ENCODE measurements around the gene BCAS3. TPM values are rescaled to one million over a fixed set of nuclear protein-coding genes. Genes with fewer than 3 reads are reported as not detected.

Gene BCAS3
- total RNA-seq, 1 experiment from 2014 or later, result 14.4 TPM

DNA sequence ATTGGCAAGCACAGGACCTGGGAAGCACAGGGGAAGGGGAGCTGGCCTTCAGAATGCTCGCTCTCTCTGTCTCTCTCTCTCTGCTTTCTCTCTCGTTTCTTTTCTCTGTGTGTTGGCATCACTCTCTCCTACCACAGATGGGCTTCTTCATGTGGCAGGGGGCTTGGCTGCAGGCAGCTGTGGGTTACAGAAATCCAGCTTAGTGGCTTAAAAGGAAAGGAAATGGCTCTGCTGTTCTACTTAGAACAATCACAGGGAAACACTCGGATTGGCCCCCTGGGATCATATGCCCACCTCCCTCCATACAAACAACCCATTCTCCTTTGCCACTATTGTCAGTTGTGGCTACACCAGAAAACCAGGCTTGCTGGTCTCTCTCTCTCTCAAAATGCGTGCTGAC lies 742.4 kb downstream of the BCAS3 start:
- no peak overlapping the region for H3K4me3 ChIP-seq (ENCODE audit: low read depth, low read length, poor library complexity, severe bottlenecking)
- POLR2A ChIA-PET (ENCODE audit: low non-redundant PET), result no interaction called here
- no peaks in the 10 kb centered on the region for H3K4me1 ChIP-seq (ENCODE audit: insufficient read depth, low read length, poor library complexity, severe bottlenecking)
- CTCF ChIA-PET, result no interaction called here
- no TSS peak for BruUV-seq (replicated peaks)
- H3K36me3 ChIP-seq (ENCODE audit: insufficient read depth, low read length, poor library complexity, severe bottlenecking), result no peaks in the 10 kb centered on the region
- H3K9me3 ChIP-seq (ENCODE audit: low read depth, low read length, poor library complexity, severe bottlenecking), result no peaks in the 10 kb centered on the region
- H3K27ac ChIP-seq (ENCODE audit: low read depth, low read length, poor library complexity, severe bottlenecking), result no peak overlapping the region
- TF ChIP-seq CTCF (conservative IDR thresholded peaks at IDR 0.05; ENCODE audit: low read depth, low read length) (no peak), EZH2 (IDR thresholded peaks at IDR 0.05; ENCODE audit: borderline replicate concordance, low read depth, low read length, poor library complexity, severe bottlenecking) (no peak)
- no peak for DNase-seq (ENCODE audit: low spot score)
- peaks cover 3% of the 10 kb centered on the region for H3K27me3 ChIP-seq (replicated peaks; ENCODE audit: insufficient read depth, low read depth, low read length, poor library complexity)
- intact Hi-C loops (cut with micrococcal nuclease; ENCODE audit: unreplicated experiment), result no loop called here

GRCh38 chr17:61420745-61421398 lies 743.2 kb downstream of the BCAS3 start:
- DNase-seq (ENCODE audit: low spot score), result no peak
- Histone ChIP-seq H3K27ac (ENCODE audit: low read depth, low read length, poor library complexity, severe bottlenecking) (no peak overlapping the region), H3K27me3 (replicated peaks; ENCODE audit: insufficient read depth, low read depth, low read length, poor library complexity) (peaks cover 3% of the 10 kb centered on the region), H3K4me3 (ENCODE audit: low read depth, low read length, poor library complexity, severe bottlenecking) (no peak overlapping the region), H3K9me3 (ENCODE audit: low read depth, low read length, poor library complexity, severe bottlenecking) (no peaks in the 10 kb centered on the region), H3K36me3 (ENCODE audit: insufficient read depth, low read length, poor library complexity, severe bottlenecking) (no peaks in the 10 kb centered on the region), H3K4me1 (ENCODE audit: insufficient read depth, low read length, poor library complexity, severe bottlenecking) (no peaks in the 10 kb centered on the region)
- ChIA-PET POLR2A (ENCODE audit: low non-redundant PET) (no interaction called here), CTCF (no interaction called here)
- BruUV-seq (replicated peaks), result no TSS peak
- TF ChIP-seq CTCF (conservative IDR thresholded peaks at IDR 0.05; ENCODE audit: low read depth, low read length) (no peak), EZH2 (IDR thresholded peaks at IDR 0.05; ENCODE audit: borderline replicate concordance, low read depth, low read length, poor library complexity, severe bottlenecking) (no peak)
- intact Hi-C loops (cut with micrococcal nuclease; ENCODE audit: unreplicated experiment), result no loop called here

DNA sequence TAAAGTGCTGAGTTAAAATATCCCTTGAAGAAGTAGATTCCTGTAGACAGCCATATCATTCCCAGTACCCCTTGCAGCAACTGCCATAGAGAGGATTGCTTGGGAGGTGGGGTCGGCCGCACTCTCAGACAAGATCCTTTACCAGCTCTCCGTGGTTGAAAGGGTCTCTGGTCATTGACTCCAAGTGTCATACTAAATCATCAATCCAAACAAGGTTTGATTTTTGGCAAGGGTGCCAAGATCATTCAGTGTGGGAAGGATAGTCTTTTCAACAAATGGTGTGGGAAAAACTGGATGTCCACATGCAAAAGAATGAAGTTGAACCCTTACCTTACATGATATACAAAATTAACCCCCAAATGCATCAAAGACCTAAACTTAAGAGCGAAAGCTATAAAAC lies 743.8 kb downstream of the BCAS3 start:
- no peak for TF ChIP-seq CTCF (conservative IDR thresholded peaks at IDR 0.05; ENCODE audit: low read depth, low read length)
- no peak for TF ChIP-seq EZH2 (IDR thresholded peaks at IDR 0.05; ENCODE audit: borderline replicate concordance, low read depth, low read length, poor library complexity, severe bottlenecking)
- POLR2A ChIA-PET (ENCODE audit: low non-redundant PET), result no interaction called here
- no TSS peak for BruUV-seq (replicated peaks)
- CTCF ChIA-PET, result no interaction called here
- Histone ChIP-seq H3K9me3 (ENCODE audit: low read depth, low read length, poor library complexity, severe bottlenecking) (no peaks in the 10 kb centered on the region), H3K27ac (ENCODE audit: low read depth, low read length, poor library complexity, severe bottlenecking) (no peak overlapping the region), H3K4me1 (ENCODE audit: insufficient read depth, low read length, poor library complexity, severe bottlenecking) (no peaks in the 10 kb centered on the region), H3K36me3 (ENCODE audit: insufficient read depth, low read length, poor library complexity, severe bottlenecking) (no peaks in the 10 kb centered on the region), H3K4me3 (ENCODE audit: low read depth, low read length, poor library complexity, severe bottlenecking) (no peak overlapping the region), H3K27me3 (replicated peaks; ENCODE audit: insufficient read depth, low read depth, low read length, poor library complexity) (peaks cover 3% of the 10 kb centered on the region)
- DNase-seq (ENCODE audit: low spot score), result no peak
- intact Hi-C loops (cut with micrococcal nuclease; ENCODE audit: unreplicated experiment), result no loop called here

Data from A673 (cell line).